ENCODE results near the gene RGS1.

- no peak for TF ChIP-seq POLR2A (IDR thresholded peaks at IDR 0.05)
- TF ChIP-seq CTCF (IDR thresholded peaks at IDR 0.05), result no peak
Measured at GRCh38 chr1:192620071-192620635, 44.6 kb downstream of the RGS1 start.
